Measurements from ENCODE around the gene USP30.

Gene USP30

DNA sequence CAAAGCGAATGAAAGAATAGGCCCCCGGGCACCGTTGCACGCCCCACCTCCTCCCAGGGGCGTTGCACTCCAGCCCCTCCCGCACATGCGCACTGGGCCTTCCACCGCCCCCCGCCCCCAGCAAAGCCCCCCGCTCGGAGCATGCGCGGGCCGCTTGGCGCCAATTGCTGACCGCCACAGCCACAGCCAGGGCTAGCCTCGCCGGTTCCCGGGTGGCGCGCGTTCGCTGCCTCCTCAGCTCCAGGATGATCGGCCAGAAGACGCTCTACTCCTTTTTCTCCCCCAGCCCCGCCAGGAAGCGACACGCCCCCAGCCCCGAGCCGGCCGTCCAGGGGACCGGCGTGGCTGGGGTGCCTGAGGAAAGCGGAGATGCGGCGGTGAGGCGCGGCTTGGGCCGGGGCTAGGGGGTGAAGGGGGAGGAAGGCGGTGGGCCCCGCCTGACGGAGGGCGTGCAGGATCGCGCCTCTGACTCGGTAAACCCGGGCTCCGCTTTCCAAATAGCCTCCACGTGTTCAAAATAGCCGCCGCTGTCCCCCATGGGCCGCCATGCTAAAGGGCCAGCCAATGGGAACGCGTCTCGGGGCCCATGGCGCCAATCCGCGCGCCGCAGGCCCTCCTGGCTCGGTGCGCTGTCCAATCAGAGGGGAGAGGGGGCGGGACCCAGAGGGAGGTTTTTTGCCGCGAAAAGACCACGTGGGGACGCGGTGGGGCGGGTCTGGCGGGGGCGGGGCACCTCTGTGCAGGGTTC, 45.2 kb downstream of the USP30 start, which contains the start of gene UNG:
Gene UNG (plus strand): TSS at position 163 of the 748 bp plus-strand sequence. CDS start 83 bp downstream, at position 246.
- DNase-seq (ENCODE audit: low spot score), result peak; percentile 96

DNA sequence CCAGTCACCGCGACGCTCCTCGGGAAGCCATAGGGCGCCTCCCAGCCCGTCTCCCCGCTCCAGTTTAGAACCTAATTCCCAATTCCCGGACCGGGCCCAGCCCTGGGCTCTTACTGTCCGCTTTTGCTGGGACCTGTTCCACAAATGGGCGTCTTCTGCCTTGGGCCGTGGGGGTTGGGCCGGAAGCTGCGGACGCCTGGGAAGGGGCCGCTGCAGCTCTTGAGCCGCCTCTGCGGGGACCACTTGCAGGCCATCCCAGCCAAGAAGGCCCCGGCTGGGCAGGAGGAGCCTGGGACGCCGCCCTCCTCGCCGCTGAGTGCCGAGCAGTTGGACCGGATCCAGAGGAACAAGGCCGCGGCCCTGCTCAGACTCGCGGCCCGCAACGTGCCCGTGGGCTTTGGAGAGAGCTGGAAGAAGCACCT, 45.8 kb downstream of the USP30 start:
- DNase-seq (ENCODE audit: low spot score), result no peak

DNA sequence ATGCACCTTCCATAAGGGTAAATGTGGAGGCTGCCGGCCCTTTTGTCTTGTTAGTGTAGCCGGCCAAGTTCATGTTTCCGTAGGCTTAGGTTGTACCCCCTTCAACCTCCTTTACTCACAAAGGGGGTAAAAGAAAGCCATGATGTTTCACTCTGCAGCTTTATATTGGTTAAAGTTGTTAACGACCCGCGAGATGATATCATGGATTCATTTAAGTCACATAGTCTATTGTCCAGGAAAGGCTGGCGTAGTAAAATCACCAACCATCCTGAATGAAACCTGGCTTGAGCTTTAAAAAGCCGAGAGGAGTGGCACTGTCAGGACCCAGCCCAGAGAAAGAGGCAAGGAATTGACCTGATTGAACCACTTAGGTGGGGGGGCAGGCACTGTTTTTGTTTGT, 46.3 kb downstream of the USP30 start:
- DNase-seq (ENCODE audit: low spot score), result no peak

DNA sequence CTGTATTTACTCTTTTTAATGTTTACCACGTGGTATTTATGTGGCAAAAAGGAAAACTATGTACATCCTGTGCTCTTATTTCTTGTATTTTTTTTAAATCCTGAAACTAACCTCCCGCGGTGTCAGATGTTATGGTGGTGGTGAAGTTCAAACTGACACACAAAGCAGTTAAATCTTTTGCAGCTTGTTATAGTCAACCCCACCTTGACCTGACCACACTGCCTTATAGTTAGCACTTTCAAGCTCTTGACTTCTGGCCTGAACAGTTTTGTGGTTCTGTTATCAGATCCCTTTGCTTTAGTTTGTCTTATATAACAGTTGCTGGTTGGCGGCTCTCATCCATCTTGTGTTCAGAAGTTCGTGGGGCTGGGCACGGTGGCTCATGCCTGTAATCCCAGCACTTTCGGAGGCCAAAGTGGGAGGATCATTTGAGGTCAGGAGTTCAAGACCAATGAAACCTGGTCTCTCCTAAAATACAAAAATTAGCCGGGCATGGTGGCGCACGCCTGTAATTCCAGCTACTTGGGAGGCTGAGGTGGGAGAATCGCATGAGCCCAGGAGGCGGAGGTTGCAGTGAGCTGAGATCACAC, 47.1 kb downstream of the USP30 start:
- no peak for DNase-seq (ENCODE audit: low spot score)

DNA sequence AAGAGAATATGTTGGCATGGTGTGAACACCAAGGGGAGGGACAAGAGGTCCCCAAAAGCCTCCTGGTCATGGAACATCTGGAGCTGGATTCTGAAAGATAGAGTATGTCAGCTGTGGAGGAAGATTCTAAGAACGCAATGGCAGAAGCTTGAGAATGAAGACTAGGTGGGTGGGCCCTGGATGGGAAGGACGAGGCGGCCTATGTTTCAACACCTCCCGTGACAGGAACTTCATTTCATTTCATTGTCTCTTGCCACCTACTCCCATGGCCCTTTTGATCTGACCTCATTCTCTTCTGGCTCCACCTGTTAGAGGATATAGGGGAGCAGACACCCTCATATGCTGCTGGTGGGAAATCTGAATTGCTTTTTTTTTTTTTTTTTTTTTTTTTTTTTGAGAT, 48.4 kb downstream of the USP30 start:
- DNase-seq (ENCODE audit: low spot score), result no peak

DNA sequence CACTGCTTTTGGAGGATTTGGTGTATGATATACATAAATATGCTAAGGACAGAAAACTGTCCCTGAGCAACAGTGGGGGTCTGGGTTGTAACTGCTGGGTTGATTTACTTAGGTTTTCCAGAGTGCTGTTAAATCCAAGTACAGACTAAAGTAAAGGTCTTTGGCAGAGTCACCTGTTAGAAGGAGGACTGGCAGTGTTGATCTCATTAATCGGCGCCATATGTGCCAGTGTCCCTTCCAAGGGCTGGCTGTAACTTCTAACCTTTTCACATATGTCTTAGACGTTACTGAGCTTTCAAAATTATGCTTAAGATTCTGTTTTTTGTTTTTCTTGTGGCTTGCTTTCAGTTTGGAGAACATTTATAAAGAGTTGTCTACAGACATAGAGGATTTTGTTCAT, 50.1 kb downstream of the USP30 start:
- DNase-seq (ENCODE audit: low spot score), result peak; percentile 78

DNA sequence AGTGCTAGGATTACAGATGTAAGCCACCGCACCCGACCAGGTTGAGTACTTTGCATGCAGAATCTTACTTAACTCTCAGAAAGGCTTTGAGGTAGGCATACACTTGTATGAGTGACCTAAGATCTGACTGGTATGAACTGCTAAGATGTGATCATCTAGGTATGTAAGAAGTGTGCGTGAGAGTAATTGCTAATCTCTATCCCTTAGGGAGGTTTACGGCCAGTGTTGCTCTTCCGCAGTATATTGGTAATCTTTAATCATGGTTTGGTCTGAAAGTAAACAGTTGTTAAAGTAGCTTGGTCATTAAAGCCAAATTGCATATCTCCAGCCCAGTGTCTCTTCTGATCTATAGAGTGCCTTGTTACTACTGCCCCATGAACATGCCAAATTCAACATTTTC, 52.8 kb downstream of the USP30 start:
- DNase-seq (ENCODE audit: low spot score), result no peak

DNA sequence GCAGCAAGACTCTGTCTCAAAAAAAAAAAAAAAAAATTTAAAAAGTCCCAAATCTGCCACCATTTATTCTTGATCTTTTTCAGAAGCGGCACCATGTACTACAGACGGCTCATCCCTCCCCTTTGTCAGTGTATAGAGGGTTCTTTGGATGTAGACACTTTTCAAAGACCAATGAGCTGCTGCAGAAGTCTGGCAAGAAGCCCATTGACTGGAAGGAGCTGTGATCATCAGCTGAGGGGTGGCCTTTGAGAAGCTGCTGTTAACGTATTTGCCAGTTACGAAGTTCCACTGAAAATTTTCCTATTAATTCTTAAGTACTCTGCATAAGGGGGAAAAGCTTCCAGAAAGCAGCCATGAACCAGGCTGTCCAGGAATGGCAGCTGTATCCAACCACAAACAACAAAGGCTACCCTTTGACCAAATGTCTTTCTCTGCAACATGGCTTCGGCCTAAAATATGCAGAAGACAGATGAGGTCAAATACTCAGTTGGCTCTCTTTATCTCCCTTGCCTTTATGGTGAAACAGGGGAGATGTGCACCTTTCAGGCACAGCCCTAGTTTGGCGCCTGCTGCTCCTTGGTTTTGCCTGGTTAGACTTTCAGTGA, 57.5 kb downstream of the USP30 start:
- DNase-seq (ENCODE audit: low spot score), result no peak

DNA sequence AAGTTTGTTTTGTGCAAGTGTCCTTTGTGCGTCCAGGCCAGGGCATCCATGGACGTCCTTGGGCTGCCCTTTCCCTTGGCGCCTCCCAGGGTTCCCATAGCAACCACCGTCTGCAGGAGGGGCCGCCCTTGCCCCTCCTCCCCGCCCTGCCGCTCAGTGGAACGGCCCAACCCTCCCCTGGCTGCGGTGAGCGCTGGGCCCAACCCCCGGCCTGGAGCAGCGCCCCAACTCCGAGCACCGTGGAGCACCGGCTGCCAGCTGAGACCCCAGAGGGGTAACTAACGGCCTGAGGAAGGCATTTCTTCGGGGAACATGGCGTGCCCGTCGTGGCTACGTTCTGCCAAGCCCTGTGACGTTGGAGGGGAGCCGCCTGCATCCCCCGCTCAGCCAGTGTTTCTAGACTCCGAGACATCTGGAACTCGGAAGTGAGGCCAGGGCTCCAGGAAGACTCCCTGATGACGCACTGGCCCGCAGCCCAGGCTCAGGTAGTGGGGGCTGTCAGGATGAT, 58.7 kb downstream of the USP30 start:
- DNase-seq (ENCODE audit: low spot score), result peak; percentile 76

DNA sequence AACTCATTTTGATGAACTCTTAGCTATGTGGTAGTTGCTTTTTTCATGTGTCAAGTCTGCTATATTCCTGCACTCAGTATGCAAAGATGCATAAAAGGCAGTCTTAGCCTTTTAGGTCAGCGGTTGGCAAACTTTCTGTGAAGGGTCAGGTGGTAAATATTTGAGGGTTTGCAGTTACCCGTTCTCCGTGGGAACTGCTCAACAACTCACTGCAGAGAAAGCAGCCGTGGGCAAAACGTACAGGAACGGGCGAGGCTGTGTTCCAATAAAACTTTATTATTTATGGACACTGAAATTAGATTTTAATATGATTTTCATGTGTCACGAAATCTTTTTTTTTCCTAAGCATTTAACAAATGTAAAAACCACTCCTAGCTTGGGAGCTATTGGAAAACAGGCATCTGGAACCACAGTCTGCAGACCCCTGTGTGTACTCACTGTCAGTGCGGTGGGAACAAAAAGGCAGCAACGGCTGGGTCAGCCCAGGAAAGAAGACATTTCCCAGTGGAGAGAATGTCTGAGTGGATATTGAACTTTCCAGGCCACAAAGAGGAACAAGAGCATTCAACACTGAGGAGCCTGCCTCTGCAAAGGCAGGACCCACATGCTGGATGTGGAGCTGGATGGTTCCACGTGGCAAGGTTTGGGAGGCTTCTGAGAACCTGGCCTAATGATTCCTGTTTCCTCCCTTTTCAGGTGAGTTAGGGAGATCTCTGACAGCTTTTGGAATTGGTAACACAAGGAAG, 60.5 kb downstream of the USP30 start:
- no peak for DNase-seq (ENCODE audit: low spot score)

DNA sequence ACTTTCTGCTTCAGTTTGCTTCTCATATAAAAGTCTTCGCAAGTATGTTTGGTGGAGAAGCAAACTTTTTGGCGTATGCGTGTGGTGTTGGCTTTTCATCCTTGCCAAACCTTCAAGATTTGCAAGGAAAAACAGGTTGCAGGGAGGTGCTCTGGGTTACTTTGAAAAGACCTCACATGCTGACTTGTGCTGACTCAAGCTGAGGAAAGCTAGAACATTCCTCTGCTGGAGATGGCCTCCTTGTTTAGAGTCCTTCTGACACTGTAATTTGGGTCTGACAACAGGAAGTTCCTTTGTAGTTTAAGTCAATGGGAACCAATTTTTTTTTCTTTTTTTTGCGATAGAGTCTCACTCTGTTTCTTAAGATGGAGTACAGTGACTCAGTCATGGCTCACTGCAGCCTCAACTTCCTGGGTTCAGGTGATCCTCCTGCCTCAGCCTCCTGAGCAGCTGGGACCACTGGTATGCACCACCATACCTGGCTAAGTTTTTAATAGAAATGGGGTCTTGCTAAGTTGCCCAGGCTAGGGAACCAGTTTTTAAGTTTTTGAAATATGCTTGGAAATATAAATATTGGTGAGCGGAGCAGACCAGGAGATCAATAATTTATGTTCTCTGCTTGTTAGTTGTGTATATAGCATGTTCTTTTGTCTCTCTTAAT, 61.4 kb downstream of the USP30 start:
- DNase-seq (ENCODE audit: low spot score), result no peak

DNA sequence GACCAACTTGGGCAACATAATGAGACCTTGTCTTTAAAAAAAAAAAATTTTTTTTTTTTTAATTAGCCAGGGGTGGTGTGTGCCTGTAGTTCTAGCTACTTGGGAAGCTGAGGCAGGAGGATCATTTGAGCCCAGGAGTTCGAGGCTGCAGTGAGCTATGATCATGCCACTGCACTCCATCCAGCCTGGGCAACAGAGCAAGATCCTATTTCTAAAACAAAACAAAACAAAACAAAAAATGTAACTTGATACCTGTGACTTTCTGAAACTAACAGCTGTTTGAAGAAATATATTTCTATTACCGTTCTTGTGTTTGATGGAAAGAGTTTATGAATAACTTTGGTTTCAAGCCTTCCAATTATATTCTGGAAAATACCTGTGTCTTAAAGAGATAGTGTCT, 62.3 kb downstream of the USP30 start:
- no peak for DNase-seq (ENCODE audit: low spot score)

DNA sequence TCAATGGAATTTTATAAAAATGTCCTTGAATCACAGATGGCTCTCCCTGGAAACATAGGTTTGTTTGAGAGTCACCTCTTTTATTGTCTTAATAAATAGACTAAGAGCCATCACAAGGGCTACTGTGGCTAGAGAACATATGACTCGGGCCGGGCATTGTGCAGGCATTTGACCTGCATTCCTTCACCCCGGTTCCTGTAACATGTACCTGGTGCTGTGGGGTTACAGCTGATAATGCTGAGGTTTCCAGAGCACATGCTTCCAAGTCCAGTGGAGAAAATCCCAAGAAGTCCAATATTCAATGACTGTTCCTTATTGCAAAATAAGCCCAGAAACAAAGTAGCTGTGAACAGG, 63.0 kb downstream of the USP30 start:
- no peak for DNase-seq (ENCODE audit: low spot score)

DNA sequence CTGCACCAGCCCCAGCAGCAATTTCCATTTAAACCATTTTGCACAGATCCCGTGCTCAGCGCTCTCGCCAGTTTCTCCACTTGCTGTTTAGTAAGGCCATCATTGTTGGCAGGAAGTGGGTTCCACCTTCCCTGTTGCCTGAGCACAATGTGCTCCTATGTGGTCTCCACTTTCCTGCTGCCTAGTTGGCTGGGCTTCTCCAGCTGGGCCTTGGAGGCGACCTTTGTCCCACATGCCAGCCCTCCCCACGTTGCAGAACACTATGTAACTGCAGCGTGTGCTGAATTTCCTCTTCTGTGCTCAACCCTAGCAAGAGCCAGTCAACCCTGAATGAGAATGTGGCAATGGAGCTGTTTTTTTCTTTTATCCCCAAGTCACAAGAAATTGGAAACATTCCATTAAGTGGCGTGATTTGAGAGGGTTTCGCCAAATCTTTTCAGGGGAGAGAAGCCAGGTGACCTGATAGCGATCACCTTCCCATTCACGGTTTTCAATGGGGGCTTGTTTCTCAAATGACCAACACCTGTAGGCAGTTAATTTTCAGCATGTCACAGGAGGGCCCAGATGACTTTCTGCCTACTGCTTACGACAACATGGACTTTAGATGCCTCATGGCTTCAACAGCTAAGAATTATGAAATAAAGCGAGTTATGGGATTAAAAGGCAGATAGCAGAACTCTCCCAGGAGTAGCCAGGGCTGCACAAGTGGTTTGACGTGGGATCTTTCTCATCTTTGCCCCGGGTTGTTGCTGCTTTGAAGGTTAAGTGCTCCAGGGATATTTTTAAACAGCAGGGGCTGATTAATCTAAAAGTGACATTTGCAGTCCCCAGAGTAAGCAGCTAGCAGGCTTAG, 63.6 kb downstream of the USP30 start, which contains the start of gene ACACB:
Gene ACACB (plus strand): TSS at position 830 of the 853 bp plus-strand sequence. CDS start 22,819 bp downstream, outside the sequence.
- DNase-seq (ENCODE audit: low spot score), result no peak

DNA sequence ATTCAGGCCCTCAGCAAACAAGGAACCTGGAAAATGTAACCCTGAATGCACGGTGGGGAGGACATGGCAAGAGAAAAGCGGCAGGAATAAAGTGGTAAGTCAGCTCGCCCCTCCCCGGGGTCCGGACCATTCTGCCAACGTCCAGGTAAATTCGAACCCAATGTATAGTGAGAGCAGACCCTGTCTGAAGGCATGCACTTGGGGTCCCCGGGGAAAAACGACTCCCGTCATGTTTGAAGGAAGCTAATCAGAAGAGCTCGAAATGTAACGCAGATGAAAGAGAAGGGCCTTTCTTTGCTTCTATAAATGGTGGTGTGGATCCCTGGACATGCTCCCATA, 64.2 kb downstream of the USP30 start:
- no peak for DNase-seq (ENCODE audit: low spot score)

DNA sequence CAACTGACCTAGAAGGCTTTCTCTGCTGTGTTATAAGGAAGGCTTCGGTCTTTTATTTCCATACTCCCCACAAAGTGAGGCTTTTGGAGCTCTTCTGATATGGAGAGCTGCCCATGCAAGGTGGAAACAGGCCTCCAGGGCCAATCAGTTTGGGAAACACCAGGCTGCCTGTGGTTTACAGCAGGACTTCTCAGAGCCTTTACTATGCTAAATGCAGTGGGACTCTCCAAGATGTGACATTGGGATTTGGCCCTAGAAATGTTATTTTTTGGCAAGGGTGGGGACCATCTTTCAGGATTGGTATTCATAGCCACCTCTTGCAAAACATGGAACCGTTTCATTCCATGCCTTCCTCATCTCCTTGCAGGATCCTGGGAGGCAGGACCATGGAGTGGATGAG, 67.7 kb downstream of the USP30 start:
- DNase-seq (ENCODE audit: low spot score), result no peak

DNA sequence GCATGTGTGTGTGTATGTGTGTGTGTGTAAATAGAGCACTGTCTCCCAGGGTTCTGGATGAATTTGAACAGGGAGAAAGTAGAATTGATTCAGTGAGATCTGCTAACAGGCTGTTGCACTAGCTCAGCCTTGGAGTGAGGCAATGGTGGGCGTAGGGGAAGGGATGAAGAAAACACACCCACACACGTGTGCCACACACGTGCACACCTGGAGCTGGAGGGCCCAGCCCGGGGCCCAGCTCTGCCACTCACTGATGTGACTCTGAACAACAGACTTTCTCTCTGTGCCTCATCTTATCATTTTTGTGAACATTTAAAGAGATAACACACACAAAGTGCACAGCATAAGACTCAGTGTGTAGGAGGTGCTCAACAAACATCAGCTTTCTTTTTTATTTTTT, 68.2 kb downstream of the USP30 start:
- no peak for DNase-seq (ENCODE audit: low spot score)

DNA sequence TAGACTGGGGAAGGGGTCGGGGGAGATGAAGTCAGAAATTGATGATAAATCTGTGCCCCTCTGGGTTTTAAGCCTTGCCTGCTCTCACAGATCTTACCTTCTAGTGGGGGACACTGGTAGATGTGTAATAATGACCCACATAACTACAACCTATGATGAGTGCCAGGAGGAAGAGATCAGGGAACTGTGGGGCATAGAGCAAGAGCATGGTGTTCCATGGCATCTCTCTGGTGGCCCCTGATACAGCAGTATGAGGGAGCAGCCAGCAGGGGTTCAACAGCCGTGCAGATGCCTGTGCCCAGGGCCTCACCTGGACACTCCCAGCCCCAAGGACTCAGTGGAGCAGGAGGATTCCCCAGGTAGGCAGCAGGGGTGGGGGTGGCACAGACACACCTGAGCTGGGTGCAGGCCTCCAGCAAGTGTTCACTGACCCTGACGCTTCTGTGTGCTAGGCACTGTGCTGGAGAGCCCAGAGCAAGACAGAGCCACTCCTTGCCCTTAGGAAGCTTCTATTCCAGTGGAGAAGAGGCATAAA, 69.0 kb downstream of the USP30 start:
- DNase-seq (ENCODE audit: low spot score), result no peak

DNA sequence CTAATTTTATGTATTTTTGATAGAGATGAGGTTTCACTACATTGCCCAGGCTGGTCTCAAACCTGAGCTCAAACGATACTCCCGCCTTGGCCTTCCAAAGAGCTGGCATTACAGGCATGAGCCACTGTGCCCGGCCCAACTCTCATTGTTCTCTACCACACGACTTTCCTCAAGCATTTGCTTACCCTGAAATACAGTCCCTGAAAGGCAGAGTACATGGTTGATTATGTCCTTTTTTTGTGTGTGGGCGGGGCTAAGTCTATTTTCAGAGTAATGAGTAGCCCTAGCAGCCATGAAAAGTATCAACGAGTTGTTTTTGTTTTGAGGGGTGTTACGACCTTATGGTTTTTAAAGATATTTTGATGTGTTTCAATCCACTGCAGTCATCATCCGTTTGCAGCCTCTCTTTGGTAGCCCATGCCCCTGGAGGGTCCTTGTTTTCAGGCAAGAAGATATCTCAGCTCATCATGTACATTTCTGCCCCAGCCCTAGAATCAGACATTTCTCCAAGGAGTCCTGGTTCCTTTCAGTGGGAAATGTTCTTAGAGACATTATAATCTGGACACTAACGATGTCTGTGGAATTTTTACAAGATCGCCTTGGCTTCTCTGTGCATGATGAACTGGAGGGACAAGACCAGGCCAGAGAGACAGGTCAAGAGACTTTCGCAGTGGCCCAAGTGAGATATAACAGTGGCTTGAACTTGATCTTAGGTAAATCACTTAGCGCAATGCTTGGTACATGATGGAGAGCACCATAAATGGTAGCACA, 72.7 kb downstream of the USP30 start:
- no peak for DNase-seq (ENCODE audit: low spot score)

DNA sequence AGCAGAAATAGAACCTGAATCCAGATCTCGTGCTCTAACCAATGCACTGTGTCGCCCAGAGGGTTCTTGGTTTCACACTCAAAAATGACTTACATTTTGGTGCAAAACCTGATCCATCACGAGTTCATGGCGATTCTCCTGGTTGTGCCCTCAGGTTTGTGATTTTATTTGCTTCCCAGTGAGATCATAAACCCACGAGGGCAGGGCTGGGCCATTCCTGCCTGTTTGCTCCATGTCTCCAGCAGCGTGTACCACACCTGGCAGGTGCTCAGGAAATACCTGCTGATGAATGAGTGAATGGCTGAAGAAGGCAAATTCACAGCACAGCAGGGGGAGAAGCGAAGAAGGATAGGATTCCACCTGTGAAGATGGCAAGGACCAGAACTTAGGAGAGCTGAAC, 73.4 kb downstream of the USP30 start:
- DNase-seq (ENCODE audit: low spot score), result no peak

Data from cerebellar cortex (tissue), 1 donor.